A673 (cell line): ENCODE results near the gene CHMP1A.

Experiments used
- CTCF ChIP-seq: fragments of 300-800, 200-600 bp; sonication (generic); conservative IDR thresholded peaks from 2 replicates; pipeline ENCODE4 v1.5.1; 2017; ENCODE audit warnings: low read depth, mild to moderate bottlenecking, antibody characterized with exemption, low read length, moderate library complexity, mixed read lengths
- EZH2 ChIP-seq: fragments of 200-600 bp; sonication (generic); IDR thresholded peaks from 2 replicates; pipeline ENCODE4 v1.6.1; 2017; ENCODE audit warnings: borderline replicate concordance, low read depth, mild to moderate bottlenecking, mixed read lengths, antibody characterized with exemption, low read length; ENCODE audit not compliant: poor library complexity, severe bottlenecking

GRCh38 chr16:89672177-89672941, 14.9 kb upstream of the CHMP1A start:
- TF ChIP-seq CTCF (no peak), EZH2 (no peak)
